ENCODE data around the gene LMF2. TPM values are rescaled to one million over a fixed set of nuclear protein-coding genes. Genes with fewer than 3 reads are reported as not detected.

The LMF2 gene
- total and polyA plus RNA-seq, 2 of the 8 experiments (the other 6 are each of a cell fraction or from before 2014, with no cell fraction given), result 34.3 to 62.9 TPM

DNA sequence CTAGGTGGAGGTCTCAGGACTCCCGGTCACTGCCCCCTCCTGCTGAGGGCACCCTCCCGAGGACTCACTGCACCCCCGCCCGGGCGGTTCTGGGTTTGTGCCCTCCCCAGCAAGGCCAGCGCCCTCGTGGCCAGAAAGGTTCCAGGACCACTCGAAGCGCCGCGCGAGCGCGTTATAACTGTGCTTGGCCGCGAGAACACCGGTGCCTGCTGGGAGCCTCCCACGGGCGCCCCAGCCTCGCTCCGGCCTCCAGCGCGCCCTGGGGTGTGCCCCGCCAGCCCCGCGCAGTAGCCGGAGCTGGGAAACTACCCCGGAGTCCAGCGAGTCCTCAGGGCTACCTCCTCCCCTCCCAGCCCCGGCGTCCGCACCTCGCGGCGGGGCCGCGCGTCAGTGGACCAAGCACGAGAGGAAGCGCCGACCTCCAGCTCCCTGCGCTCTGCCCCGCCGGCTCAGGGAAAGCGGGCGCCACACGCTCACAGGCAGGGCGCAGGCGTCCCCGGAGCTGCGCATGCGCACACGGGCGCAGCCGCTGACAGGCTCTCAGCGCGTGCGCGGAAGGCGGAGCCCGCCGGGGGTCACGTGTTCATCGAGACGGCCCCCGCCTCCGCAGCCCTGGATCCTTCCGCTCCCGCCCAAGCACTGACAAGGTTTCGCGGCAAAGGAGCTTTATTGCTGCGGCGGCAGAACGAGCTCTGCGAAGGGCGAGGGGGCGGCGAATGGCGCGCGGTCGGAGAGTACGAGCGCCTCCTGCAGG lies 17.8 kb upstream of the LMF2 start, which contains the start of gene SCO2 (continued):
- no peak for TF ChIP-seq CHD7 (IDR thresholded peaks at IDR 0.05; ENCODE audit: insufficient replicate concordance, low read length)
- no peak for TF ChIP-seq EP300 (IDR thresholded peaks at IDR 0.05; ENCODE audit: borderline replicate concordance in 1 of 2, low read depth in 2 of 2, low read length in 2 of 2)
- no peak for TF ChIP-seq NANOG (IDR thresholded peaks at IDR 0.05; ENCODE audit: insufficient read depth, low read depth, low read length, poor library complexity, severe bottlenecking)
- peak; percentile 36; the same call in 1 of the 2 replicates for TF ChIP-seq CREB1 (IDR thresholded peaks at IDR 0.05)
- TF ChIP-seq GTF2F1 (IDR thresholded peaks at IDR 0.05; ENCODE audit: borderline replicate concordance, low read depth, low read length), result no peak
- no peak for TF ChIP-seq BACH1 (IDR thresholded peaks at IDR 0.05; ENCODE audit: low read length)
- TF ChIP-seq USF2 (IDR thresholded peaks at IDR 0.05; ENCODE audit: low read length), result peak; percentile 95
- peak; percentile 32 to 51; a peak in 3 of 4 replicates for TF ChIP-seq RAD21 (IDR thresholded peaks at IDR 0.05 in 1 of 2, conservative IDR thresholded peaks at IDR 0.05 in 1 of 2; ENCODE audit: low read depth in 2 of 2, low read length in 2 of 2)

Data from H1 (cell line).